ENCODE results near the gene DDTL.

GRCh38 chr22:24011735-24012068 lies 45.0 kb downstream of the DDTL start:
- TF ChIP-seq YY1 (IDR thresholded peaks at IDR 0.05; ENCODE audit: low read depth) (no peak), RAD21 (IDR thresholded peaks at IDR 0.05; ENCODE audit: low read length) (no peak), ZBTB33 (IDR thresholded peaks at IDR 0.05; ENCODE audit: borderline replicate concordance, low read depth) (no peak), MAX (IDR thresholded peaks at IDR 0.05; ENCODE audit: low read depth) (no peak), POLR2AphosphoS5 (IDR thresholded peaks at IDR 0.05; ENCODE audit: low read depth, low read length) (no peak), RFX5 (IDR thresholded peaks at IDR 0.05; ENCODE audit: low read length) (no peak), FOXM1 (IDR thresholded peaks at IDR 0.05; ENCODE audit: low read depth) (no peak), GABPA (IDR thresholded peaks at IDR 0.05; ENCODE audit: low read depth) (no peak), USF2 (IDR thresholded peaks at IDR 0.05; ENCODE audit: borderline replicate concordance, low read depth, low read length) (no peak), RXRA (IDR thresholded peaks at IDR 0.05; ENCODE audit: borderline replicate concordance, low read depth) (no peak), EP300 (IDR thresholded peaks at IDR 0.05; ENCODE audit: borderline replicate concordance in 1 of 2, low read depth in 1 of 2, low read length in 1 of 2) (no peak), JUND (IDR thresholded peaks at IDR 0.05) (no peak)
- TF ChIP-seq, protein P1, sequence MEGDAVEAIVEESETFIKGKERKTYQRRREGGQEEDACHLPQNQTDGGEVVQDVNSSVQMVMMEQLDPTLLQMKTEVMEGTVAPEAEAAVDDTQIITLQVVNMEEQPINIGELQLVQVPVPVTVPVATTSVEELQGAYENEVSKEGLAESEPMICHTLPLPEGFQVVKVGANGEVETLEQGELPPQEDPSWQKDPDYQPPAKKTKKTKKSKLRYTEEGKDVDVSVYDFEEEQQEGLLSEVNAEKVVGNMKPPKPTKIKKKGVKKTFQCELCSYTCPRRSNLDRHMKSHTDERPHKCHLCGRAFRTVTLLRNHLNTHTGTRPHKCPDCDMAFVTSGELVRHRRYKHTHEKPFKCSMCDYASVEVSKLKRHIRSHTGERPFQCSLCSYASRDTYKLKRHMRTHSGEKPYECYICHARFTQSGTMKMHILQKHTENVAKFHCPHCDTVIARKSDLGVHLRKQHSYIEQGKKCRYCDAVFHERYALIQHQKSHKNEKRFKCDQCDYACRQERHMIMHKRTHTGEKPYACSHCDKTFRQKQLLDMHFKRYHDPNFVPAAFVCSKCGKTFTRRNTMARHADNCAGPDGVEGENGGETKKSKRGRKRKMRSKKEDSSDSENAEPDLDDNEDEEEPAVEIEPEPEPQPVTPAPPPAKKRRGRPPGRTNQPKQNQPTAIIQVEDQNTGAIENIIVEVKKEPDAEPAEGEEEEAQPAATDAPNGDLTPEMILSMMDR (IDR thresholded peaks at IDR 0.05), result no peak
- TF ChIP-seq, protein P2, sequence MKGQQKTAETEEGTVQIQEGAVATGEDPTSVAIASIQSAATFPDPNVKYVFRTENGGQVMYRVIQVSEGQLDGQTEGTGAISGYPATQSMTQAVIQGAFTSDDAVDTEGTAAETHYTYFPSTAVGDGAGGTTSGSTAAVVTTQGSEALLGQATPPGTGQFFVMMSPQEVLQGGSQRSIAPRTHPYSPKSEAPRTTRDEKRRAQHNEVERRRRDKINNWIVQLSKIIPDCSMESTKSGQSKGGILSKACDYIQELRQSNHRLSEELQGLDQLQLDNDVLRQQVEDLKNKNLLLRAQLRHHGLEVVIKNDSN (IDR thresholded peaks at IDR 0.05; ENCODE audit: borderline replicate concordance, low read depth), result no peak

Measured in SK-N-SH (cell line).